Panc1 (cell line): Measurements from ENCODE around the gene KANSL1L. TPM values are rescaled to one million over a fixed set of nuclear protein-coding genes. Genes with fewer than 3 reads are reported as not detected.
"Not testable (repeated sequence)": the region's sequence is repeated elsewhere in the genome, so short reads cannot be mapped to it uniquely, and the experiment has no call there.

Experiments
- ATAC-seq: fragments of 200-7000 bp; cut with Tn5 transposase; 2 replicates; pipeline ENCODE4 v1.9.1; 2020; ENCODE audit warnings: mild to moderate bottlenecking, moderate library complexity
- BruUV-seq: library from RNA; stranded (reverse); fragments of 400-500 nt; replicated peaks from 2 replicates; lab custom pipeline; 2021; lab: Mats Ljungman, UMichigan
- CTCF ChIA-PET: fragments of 300-600 bp; sonication (Branson Sonifier 250); formaldehyde crosslinking; loops from one replicate; lab custom pipeline; 2022; ENCODE audit warnings: antibody characterized with exemption; lab: Charles Lee
- POLR2A ChIA-PET: fragments of 300-600 bp; sonication (Branson Sonifier 250); formaldehyde crosslinking; loops from one replicate; lab custom pipeline; 2022; ENCODE audit warnings: antibody characterized with exemption; lab: Charles Lee
- DNase-seq: peaks from one replicate; pipeline ENCODE4 v3.0.0-alpha.2; 2010; ENCODE audit warnings: low read depth, low spot score
- H3K27ac ChIP-seq: 2 replicates; pipeline ENCODE4 v1.5.1; 2011; ENCODE audit warnings: mild to moderate bottlenecking, low read length, inconsistent platforms
- H3K27me3 ChIP-seq: fragments of 200-500 bp; sonication (Bioruptor generic); 2 replicates; pipeline ENCODE4 v1.6.0; 2014; ENCODE audit warnings: low read length, inconsistent platforms; ENCODE audit not compliant: control insufficient read depth, insufficient read depth
- H3K36me3 ChIP-seq: fragments of 200-500 bp; sonication (Bioruptor generic); 2 replicates; pipeline ENCODE4 v1.5.1; 2014; ENCODE audit warnings: inconsistent platforms, mild to moderate bottlenecking, low read length, moderate library complexity; ENCODE audit not compliant: control insufficient read depth, insufficient read depth
- H3K4me1 ChIP-seq: 2 replicates; pipeline ENCODE4 v1.5.1; 2011; ENCODE audit warnings: inconsistent platforms, mild to moderate bottlenecking, low read length, moderate library complexity; ENCODE audit not compliant: control insufficient read depth, insufficient read depth
- H3K4me3 ChIP-seq, 2 experiments: 2 replicates each; pipeline ENCODE4 v1.5.1; 2011 to 2012; ENCODE audit warnings: low read depth in 2 of 2, low read length in 2 of 2, mild to moderate bottlenecking in 2 of 2, inconsistent platforms in 1 of 2, moderate library complexity in 1 of 2
- H3K9me3 ChIP-seq: fragments of 200-500 bp; sonication (Bioruptor generic); 2 replicates; pipeline ENCODE4 v1.5.1; 2014; ENCODE audit warnings: low read depth, mild to moderate bottlenecking, inconsistent platforms, low read length, moderate library complexity; ENCODE audit not compliant: control insufficient read depth, insufficient read depth
- CTCF ChIP-seq: fragments of 450-650 bp; IDR thresholded peaks from 2 replicates; pipeline ENCODE4 v1.5.1; 2017; ENCODE audit warnings: mild to moderate bottlenecking
- POLR2AphosphoS5 ChIP-seq: IDR thresholded peaks from 2 replicates; pipeline ENCODE4 v1.6.1; 2012; ENCODE audit warnings: mild to moderate bottlenecking, low read depth, low read length, moderate library complexity
- REST ChIP-seq, 2 experiments: IDR thresholded peaks; 2 replicates each; pipeline ENCODE4 v1.6.1; 2011 to 2012; ENCODE audit warnings: low read depth in 2 of 2, control low read depth in 1 of 2, low read length in 1 of 2, mild to moderate bottlenecking in 1 of 2, moderate library complexity in 1 of 2; ENCODE audit not compliant: insufficient read depth in 1 of 2
- SIN3A ChIP-seq: IDR thresholded peaks from 2 replicates; pipeline ENCODE4 v1.6.1; 2012; ENCODE audit warnings: low read depth, mild to moderate bottlenecking, low read length, moderate library complexity, borderline replicate concordance; ENCODE audit not compliant: insufficient read depth
- TCF7L2 ChIP-seq: IDR thresholded peaks from 2 replicates; pipeline ENCODE4 v1.6.1; 2011; ENCODE audit warnings: mild to moderate bottlenecking, low read depth, low read length, inconsistent platforms
- in situ Hi-C: cut with HindIII; loops from 2 replicates; pipeline ENCODE4 v1.10.0; 2016; ENCODE audit warnings: low sequenced_read_pairs, low pct_unique_long_range_greater_than_20kb
- intact Hi-C: fragments of 100-400 bp; cut with micrococcal nuclease; formaldehyde crosslinking; loops from one replicate; pipeline ENCODE4 v1.10.0; 2022; ENCODE audit not compliant: unreplicated experiment
- total RNA-seq: library from RNA; stranded (reverse); gene quantifications from one replicate; pipeline ENCODE4 v1.2.1, GENCODE V29; 2021; ENCODE audit not compliant: unreplicated experiment

KANSL1L gene
- total RNA-seq, 1 experiment from 2014 or later, result 10.5 TPM

- H3K9me3 ChIP-seq, result no peaks in the 10 kb centered on the region
- no peaks in the 10 kb centered on the region for H3K36me3 ChIP-seq
- H3K27me3 ChIP-seq, result peaks cover 2% of the 10 kb centered on the region; the same call in 1 of the 2 replicates
- DNase-seq, result no peak
- CTCF ChIA-PET, result interaction anchor here (0.6 kb wide), 1 partner anchor 78 kb away, joined by 3 read pairs; no protein-coding TSS in a partner anchor
- no TSS peak for BruUV-seq
- H3K27ac ChIP-seq, result no peak overlapping the region
- in situ Hi-C loops (no loop called here), intact Hi-C loops (no loop called here)
- POLR2A ChIA-PET, result no interaction called here
- H3K4me3 ChIP-seq, result no peak overlapping the region
- ATAC-seq, result no peak
- no peaks in the 10 kb centered on the region for H3K4me1 ChIP-seq
- TF ChIP-seq TCF7L2 (no peak), CTCF (no peak), SIN3A (no peak), POLR2AphosphoS5 (no peak)
These were observed 6.6 kb upstream of the KANSL1L start for GRCh38 chr2:210177769-210178168.

- H3K36me3 ChIP-seq, H3K27me3 ChIP-seq, BruUV-seq, H3K4me3 ChIP-seq, intact Hi-C loops, H3K27ac ChIP-seq, POLR2A ChIA-PET, ATAC-seq, DNase-seq, in situ Hi-C loops, H3K4me1 ChIP-seq, H3K9me3 ChIP-seq: not testable (repeated sequence)
- CTCF ChIA-PET, result interaction anchor here (0.6 kb wide), 2 partner anchors 77 to 216 kb away, joined by 3 read pairs; no protein-coding TSS in a partner anchor
These were observed 5.9 kb upstream of the KANSL1L start for GRCh38 chr2:210177115-210177514.

GRCh38 chr2:210174086-210174485, 2.9 kb upstream of the KANSL1L start:
- CTCF ChIA-PET, result no interaction called here
- Histone ChIP-seq H3K27me3 (no peaks in the 10 kb centered on the region; the same call in 1 of the 2 replicates), H3K36me3 (no peaks in the 10 kb centered on the region), H3K4me1 (0 out of 2 replicates have a peak, but pooled peaks cover 3% of the 10 kb centered on the region), H3K4me3 (no peak overlapping the region), H3K27ac (no peak overlapping the region), H3K9me3 (no peaks in the 10 kb centered on the region)
- no TSS peak for BruUV-seq
- no peak for TF ChIP-seq REST (IDR thresholded peaks at IDR 0.05; ENCODE audit: insufficient read depth in 1 of 2, low read depth in 2 of 2, low read length in 1 of 2)
- in situ Hi-C loops, result no loop called here
- DNase-seq, result no peak
- intact Hi-C loops, result no loop called here
- POLR2A ChIA-PET, result no interaction called here
- no peak for ATAC-seq
